Lung (tissue), 12 donors: Measurements from ENCODE around the gene NTM. TPM values are rescaled to one million over a fixed set of nuclear protein-coding genes. Genes with fewer than 3 reads are reported as not detected.

Source experiments
- ATAC-seq: fragments of 200-7000 bp; cut with Tn5 transposase; one replicate; pipeline ENCODE4 v1.9.1; 2020; ENCODE audit warnings: moderate number of reproducible peaks; ENCODE audit not compliant: insufficient read depth, low FRiP score
- DNase-seq, 3 donors: peaks; one replicate each; pipeline ENCODE4 v3.0.0-alpha.2; 2013 to 2017
- H3K27ac ChIP-seq, 2 donors: one replicate each; pipeline ENCODE4 v1.5.1; 2013; ENCODE audit warnings: mild to moderate bottlenecking in 2 of 2, moderate library complexity in 2 of 2, control low read depth in 1 of 2, inconsistent platforms in 1 of 2, low read depth in 1 of 2, low read length in 1 of 2
- H3K27me3 ChIP-seq, 3 donors: one replicate each; pipeline ENCODE4 v1.5.1; 2013; ENCODE audit warnings: low read length in 2 of 3; ENCODE audit not compliant: control insufficient read depth in 3 of 3, insufficient read depth in 3 of 3
- H3K36me3 ChIP-seq, 4 donors: one replicate each; pipeline ENCODE4 v1.5.1; 2013; ENCODE audit warnings: low read length in 4 of 4, mild to moderate bottlenecking in 1 of 4, moderate library complexity in 1 of 4; ENCODE audit not compliant: control insufficient read depth in 4 of 4, insufficient read depth in 4 of 4
- H3K4me1 ChIP-seq, 5 donors: one replicate each; pipeline ENCODE4 v1.5.1; 2013; ENCODE audit warnings: low read length in 5 of 5, mild to moderate bottlenecking in 2 of 5, moderate library complexity in 1 of 5; ENCODE audit not compliant: control insufficient read depth in 5 of 5, insufficient read depth in 5 of 5
- H3K4me3 ChIP-seq: one replicate; pipeline ENCODE4 v1.5.1; 2013; ENCODE audit warnings: mild to moderate bottlenecking, control low read depth, moderate library complexity
- H3K9ac ChIP-seq, 2 donors: one replicate each; pipeline ENCODE4 v1.5.1; 2013; ENCODE audit warnings: low read length in 2 of 2, control low read depth in 1 of 2; ENCODE audit not compliant: insufficient read depth in 1 of 2
- H3K9me3 ChIP-seq, 4 donors: one replicate each; pipeline ENCODE4 v1.5.1; 2013; ENCODE audit warnings: low read length in 3 of 4, mild to moderate bottlenecking in 1 of 4, moderate library complexity in 1 of 4; ENCODE audit not compliant: control insufficient read depth in 4 of 4, insufficient read depth in 3 of 4
- CTCF ChIP-seq: IDR thresholded peaks from 2 replicates; pipeline ENCODE4 v1.5.1; 2012; ENCODE audit warnings: mild to moderate bottlenecking; ENCODE audit errors: control extremely low read depth, extremely low read depth
- WGBS, 2 donors: extraction: QIAGEN DNeasy Blood & Tissue Kit; methylation state at CpG; one replicate each; pipeline ENCODE4 v1.1.7; 2013; 5-methylcytosine and 5-hydroxymethylcytosine counted together
- polyA plus RNA-seq, 2 donors: library from polyadenylated mRNA; stranded (reverse); fragments of 200-250 nt; gene quantifications; one replicate each; pipeline ENCODE4 v1.2.1, GENCODE V29; 2013
- total RNA-seq, 2 donors: library from RNA; depleted of rRNA in 1 of 2; stranded (reverse); fragments of >200 nt in 1 of 2; gene quantifications; one replicate each; pipeline ENCODE4 v1.2.1, GENCODE V29; 2014 to 2021
- donor health status: control.
- donor health status: control.
- donor health status: Bipolar disorder and iron deficiency.
- donor health status: healthy.
- donor health status: DM: yes; HTN: yes; CAD: no.

NTM gene
- total and polyA plus RNA-seq, 4 donors, result 0.39 to 30.9 (median 7.2) TPM

GRCh38 chr11:131703311-131703710, 332.9 kb downstream of the NTM start:
- Histone ChIP-seq H3K27ac (no peak overlapping the region), H3K4me3 (no peak overlapping the region), H3K4me1 (no peaks in the 10 kb centered on the region), H3K9me3 (peaks cover 0 to 7% (median 2%) of the 10 kb centered on the region in 4 donors), H3K36me3 (no peaks in the 10 kb centered on the region), H3K9ac (no peak overlapping the region), H3K27me3 (no peaks in the 10 kb centered on the region)
- no peak for TF ChIP-seq CTCF
- ATAC-seq (no peak), DNase-seq (no peak)
- 82 to 83% methylated on average over 1 of the region's 1 CpG for WGBS, 2 donors

- no peak for TF ChIP-seq CTCF
- DNase-seq, result no peak
- Histone ChIP-seq H3K27me3 (no peaks in the 10 kb centered on the region), H3K4me1 (no peaks in the 10 kb centered on the region), H3K9me3 (peaks cover 0 to 7% (median 2%) of the 10 kb centered on the region in 4 donors), H3K4me3 (no peak overlapping the region), H3K36me3 (no peaks in the 10 kb centered on the region), H3K9ac (no peak overlapping the region), H3K27ac (no peak overlapping the region)
- WGBS, 2 donors, result 92 to 94% methylated on average over 2 of the region's 2 CpGs
- no peak for ATAC-seq
Measured at GRCh38 chr11:131704682-131705081, 334.3 kb downstream of the NTM start.

GRCh38 chr11:131710511-131710910, 340.1 kb downstream of the NTM start:
- no peaks in the 10 kb centered on the region for H3K4me1 ChIP-seq
- 88 to 89% methylated on average over 2 of the region's 2 CpGs for WGBS, 2 donors
- no peak overlapping the region for H3K9ac ChIP-seq
- no peaks in the 10 kb centered on the region for H3K36me3 ChIP-seq
- no peak for ATAC-seq
- no peak for DNase-seq
- H3K9me3 ChIP-seq, result peaks cover 0 to 3% (median 1%) of the 10 kb centered on the region in 4 donors
- no peak for TF ChIP-seq CTCF
- H3K4me3 ChIP-seq, result no peak overlapping the region
- H3K27me3 ChIP-seq, result no peaks in the 10 kb centered on the region
- no peak overlapping the region for H3K27ac ChIP-seq

- peaks cover 0 to 3% (median 1%) of the 10 kb centered on the region in 4 donors for H3K9me3 ChIP-seq
- no peak overlapping the region for H3K27ac ChIP-seq
- no peak for TF ChIP-seq CTCF
- WGBS, 2 donors, result 61 to 73% methylated on average over 5 of the region's 5 CpGs
- H3K27me3 ChIP-seq, result no peaks in the 10 kb centered on the region
- no peak for DNase-seq
- no peak for ATAC-seq
- no peaks in the 10 kb centered on the region for H3K36me3 ChIP-seq
- no peaks in the 10 kb centered on the region for H3K4me1 ChIP-seq
- H3K4me3 ChIP-seq, result no peak overlapping the region
- no peak overlapping the region for H3K9ac ChIP-seq
Measured at GRCh38 chr11:131712897-131713296, 342.5 kb downstream of the NTM start.
